Measurements from ENCODE around the gene CIROP. TPM values are rescaled to one million over a fixed set of nuclear protein-coding genes. Genes with fewer than 3 reads are reported as not detected.
A peak's percentile ranks its signal among the peaks of the same experiment; 100 is the strongest.

CIROP gene
- total and polyA plus RNA-seq, 2 donors from 2014 or later, result not detected

DNA sequence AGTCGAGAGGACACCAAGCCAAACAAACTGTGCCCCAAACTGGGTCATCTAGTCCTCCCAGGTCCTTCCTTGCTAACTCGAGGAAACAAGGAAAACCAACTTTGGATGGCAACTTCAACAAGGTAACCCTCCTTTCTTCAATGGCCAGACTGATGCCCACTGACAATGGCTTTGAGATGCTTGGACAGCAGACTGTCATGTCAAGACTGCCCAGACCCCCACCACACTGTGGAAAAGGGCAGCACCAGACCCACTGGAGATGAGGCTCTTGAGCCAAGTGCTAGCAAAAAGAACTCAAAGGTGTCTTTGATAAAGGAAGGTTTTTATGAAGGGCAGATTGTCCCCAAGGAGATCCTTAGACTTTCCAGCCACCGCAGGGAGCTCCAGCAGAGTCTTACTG lies 38.4 kb downstream of the CIROP start:
- H3K9me3 ChIP-seq (ENCODE audit: control insufficient read depth in 2 of 3, insufficient read depth in 1 of 3, low read length in 3 of 3), result no peaks in the 10 kb centered on the region
- DNase-seq (no peak), FAIRE-seq (no peak)
- no peaks in the 10 kb centered on the region for H3K27me3 ChIP-seq (ENCODE audit: control insufficient read depth, insufficient read depth, low read length)
- H3K9ac ChIP-seq (ENCODE audit: low read length in 3 of 3), result no peak overlapping the region
- no peak for TF ChIP-seq CTCF (IDR thresholded peaks at IDR 0.05; ENCODE audit: borderline replicate concordance, extremely low read depth, insufficient read depth)
- peaks cover 32 to 57% (median 45%) of the 10 kb centered on the region in 3 donors for H3K36me3 ChIP-seq (ENCODE audit: control insufficient read depth in 2 of 3, insufficient read depth in 3 of 3, low read length in 3 of 3)
- intact Hi-C loops (cut with DNase I), result no loop called here
- no peak overlapping the region for H3K27ac ChIP-seq (ENCODE audit: low read depth in 2 of 2, low read length in 2 of 2)
- peaks cover 0 to 16% (median 11%) of the 10 kb centered on the region in 3 donors for H3K4me1 ChIP-seq (ENCODE audit: control insufficient read depth in 2 of 3, insufficient read depth in 2 of 3, low read depth in 1 of 3, low read length in 3 of 3)
- H3K4me3 ChIP-seq (ENCODE audit: low read length in 3 of 3), result no peak overlapping the region

GRCh38 chr14:23063601-23064000 lies 41.2 kb downstream of the CIROP start:
- H3K9me3 ChIP-seq (ENCODE audit: control insufficient read depth in 2 of 3, insufficient read depth in 1 of 3, low read length in 3 of 3), result no peaks in the 10 kb centered on the region
- no peak for FAIRE-seq
- no peak overlapping the region for H3K27ac ChIP-seq (ENCODE audit: low read depth in 2 of 2, low read length in 2 of 2)
- H3K4me1 ChIP-seq (ENCODE audit: control insufficient read depth in 2 of 3, insufficient read depth in 2 of 3, low read depth in 1 of 3, low read length in 3 of 3), result peaks cover 0 to 5% (median 4%) of the 10 kb centered on the region in 3 donors
- no peak for TF ChIP-seq CTCF (IDR thresholded peaks at IDR 0.05; ENCODE audit: borderline replicate concordance, extremely low read depth, insufficient read depth)
- H3K27me3 ChIP-seq (ENCODE audit: control insufficient read depth, insufficient read depth, low read length), result no peaks in the 10 kb centered on the region
- peaks cover 38 to 76% (median 58%) of the 10 kb centered on the region in 3 donors for H3K36me3 ChIP-seq (ENCODE audit: control insufficient read depth in 2 of 3, insufficient read depth in 3 of 3, low read length in 3 of 3)
- intact Hi-C loops (cut with DNase I), result no loop called here
- DNase-seq, result no peak
- H3K4me3 ChIP-seq (ENCODE audit: low read length in 3 of 3), result no peak overlapping the region
- H3K9ac ChIP-seq (ENCODE audit: low read length in 3 of 3), result no peak overlapping the region

DNA sequence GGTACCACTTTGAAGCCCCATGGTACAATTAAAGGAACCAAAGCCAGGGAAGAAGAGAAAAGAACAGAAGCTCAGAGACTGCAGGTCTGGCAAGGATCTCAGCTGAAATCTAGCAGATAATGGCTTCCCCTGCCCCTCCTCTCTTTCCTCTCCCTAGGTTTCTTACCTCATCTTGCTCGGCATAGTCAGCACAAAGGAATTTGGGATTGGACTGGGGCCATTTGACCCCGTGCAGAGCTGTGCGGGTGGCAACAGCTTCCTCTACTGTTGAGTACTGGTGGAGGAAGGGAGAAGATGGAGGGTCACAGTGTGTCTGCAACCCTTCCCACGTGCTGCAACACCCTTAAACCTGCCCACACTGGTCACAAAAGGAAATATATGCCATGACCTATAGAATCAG lies 42.8 kb downstream of the CIROP start:
- H3K27ac ChIP-seq (ENCODE audit: low read depth in 2 of 2, low read length in 2 of 2), result peak overlapping the region in 1 of 2 donors; percentile 13
- H3K36me3 ChIP-seq (ENCODE audit: control insufficient read depth in 2 of 3, insufficient read depth in 3 of 3, low read length in 3 of 3), result peaks cover 34 to 63% (median 49%) of the 10 kb centered on the region in 3 donors
- H3K27me3 ChIP-seq (ENCODE audit: control insufficient read depth, insufficient read depth, low read length), result no peaks in the 10 kb centered on the region
- TF ChIP-seq CTCF (IDR thresholded peaks at IDR 0.05; ENCODE audit: borderline replicate concordance, extremely low read depth, insufficient read depth), result no peak
- H3K4me1 ChIP-seq (ENCODE audit: control insufficient read depth in 2 of 3, insufficient read depth in 2 of 3, low read depth in 1 of 3, low read length in 3 of 3), result peaks cover 0 to 7% (median 4%) of the 10 kb centered on the region in 3 donors
- DNase-seq (peak in 2 of 5 donors; percentile 38 to 62), FAIRE-seq (no peak)
- H3K9ac ChIP-seq (ENCODE audit: low read length in 3 of 3), result no peak overlapping the region
- intact Hi-C loops (cut with DNase I), result no loop called here
- no peaks in the 10 kb centered on the region for H3K9me3 ChIP-seq (ENCODE audit: control insufficient read depth in 2 of 3, insufficient read depth in 1 of 3, low read length in 3 of 3)
- no peak overlapping the region for H3K4me3 ChIP-seq (ENCODE audit: low read length in 3 of 3)
